ENCODE results near the gene TLCD4.

- TF ChIP-seq CTCF (IDR thresholded peaks at IDR 0.05; ENCODE audit: low read depth, low read length): no peak
- no peak for TF ChIP-seq EZH2phosphoT487 (IDR thresholded peaks at IDR 0.05; ENCODE audit: low read depth)
These were observed 27.4 kb upstream of the TLCD4 start for GRCh38 chr1:95089650-95090287.
